HepG2 (cell line): Measurements from ENCODE around the gene AAMP. TPM values are rescaled to one million over a fixed set of nuclear protein-coding genes. Genes with fewer than 3 reads are reported as not detected.
A peak's percentile ranks its signal among the peaks of the same experiment; 100 is the strongest.

Experiments
- DBP ChIP-seq: sonication (generic); formaldehyde crosslinking; IDR thresholded peaks from 2 replicates; pipeline ENCODE4 v1.4.0; 2020; ENCODE audit warnings: missing genetic modification reagents; ENCODE audit errors: not compliant biosample characterization
- FOXP1 ChIP-seq, 2 experiments: fragments of 450-650 bp in 1 of 2; IDR thresholded peaks; 2 replicates each; pipeline ENCODE4 v1.6.1; 2017 to 2018; ENCODE audit warnings: antibody characterized with exemption in 1 of 2
- HDAC1 ChIP-seq: sonication (generic); formaldehyde crosslinking; IDR thresholded peaks from 2 replicates; pipeline ENCODE4 v1.5.1; 2020; ENCODE audit warnings: mild to moderate bottlenecking, missing genetic modification reagents
- ISX ChIP-seq: sonication (generic); formaldehyde crosslinking; conservative IDR thresholded peaks from 2 replicates; pipeline ENCODE4 v1.5.0; 2020; ENCODE audit warnings: missing genetic modification reagents
- LCORL ChIP-seq, 2 experiments: fragments of 450-650 bp in 1 of 2; sonication (generic) in 1 of 2; formaldehyde crosslinking in 1 of 2; IDR thresholded peaks; 2 replicates each; pipeline versions ENCODE4 v1.5.0 to v1.6.1; 2017 to 2020; ENCODE audit warnings: antibody characterized with exemption in 1 of 2, missing genetic modification reagents in 1 of 2
- MYNN ChIP-seq: sonication (generic); formaldehyde crosslinking; IDR thresholded peaks from 2 replicates; pipeline ENCODE4 v1.4.0; 2020; ENCODE audit warnings: mild to moderate bottlenecking, low read depth, missing genetic modification reagents
- NFIC ChIP-seq: IDR thresholded peaks from 2 replicates; pipeline ENCODE4 v1.6.1; 2012; ENCODE audit warnings: mild to moderate bottlenecking, low read length, inconsistent platforms
- NR1H2 ChIP-seq: sonication (generic); formaldehyde crosslinking; IDR thresholded peaks from 2 replicates; pipeline ENCODE4 v1.8.1; 2022; ENCODE audit warnings: low read depth, missing genetic modification reagents, borderline replicate concordance
- PHF5A ChIP-seq: IDR thresholded peaks from one replicate; pipeline ENCODE4 v1.6.1; 2018; ENCODE audit warnings: low read depth, missing genetic modification reagents; ENCODE audit not compliant: unreplicated experiment
- POGK ChIP-seq: sonication (generic); formaldehyde crosslinking; conservative IDR thresholded peaks from 2 replicates; pipeline ENCODE4 v1.8.0; 2022; ENCODE audit warnings: mild to moderate bottlenecking, moderate library complexity, missing genetic modification reagents
- PREB ChIP-seq: sonication (generic); formaldehyde crosslinking; IDR thresholded peaks from 2 replicates; pipeline ENCODE4 v1.4.0; 2020; ENCODE audit warnings: missing genetic modification reagents
- RBFOX2 ChIP-seq: fragments of 200-400 bp; formaldehyde crosslinking; IDR thresholded peaks from 2 replicates; pipeline ENCODE4 v1.6.1; 2017; ENCODE audit warnings: low read depth, mild to moderate bottlenecking, low read length
- SATB2 ChIP-seq: sonication (generic); formaldehyde crosslinking; IDR thresholded peaks from 2 replicates; pipeline ENCODE4 v1.5.0; 2020; ENCODE audit warnings: missing genetic modification reagents
- SMARCE1 ChIP-seq: fragments of 450-650 bp; IDR thresholded peaks from 2 replicates; pipeline ENCODE4 v1.6.1; 2017; ENCODE audit warnings: borderline replicate concordance
- SRY ChIP-seq: sonication (generic); formaldehyde crosslinking; IDR thresholded peaks from 2 replicates; pipeline ENCODE4 v1.8.0; 2022; ENCODE audit warnings: mild to moderate bottlenecking, missing genetic modification reagents
- ZNF160 ChIP-seq: sonication (generic); formaldehyde crosslinking; IDR thresholded peaks from 2 replicates; pipeline ENCODE4 v1.8.0; 2022; ENCODE audit warnings: mild to moderate bottlenecking, inconsistent platforms, missing genetic modification reagents
- ZNF354B ChIP-seq: sonication (generic); formaldehyde crosslinking; IDR thresholded peaks from 2 replicates; pipeline ENCODE4 v1.8.0; 2022; ENCODE audit warnings: mild to moderate bottlenecking, missing genetic modification reagents
- ZNF446 ChIP-seq: sonication (generic); formaldehyde crosslinking; IDR thresholded peaks from 2 replicates; pipeline ENCODE4 v1.5.0; 2020; ENCODE audit warnings: mild to moderate bottlenecking, missing genetic modification reagents
- ZNF552 ChIP-seq: sonication (generic); formaldehyde crosslinking; IDR thresholded peaks from 2 replicates; pipeline ENCODE4 v1.9.0; 2022; ENCODE audit warnings: missing genetic modification reagents, mild to moderate bottlenecking, borderline replicate concordance
- ZNF709 ChIP-seq: sonication (generic); formaldehyde crosslinking; IDR thresholded peaks from 2 replicates; pipeline ENCODE4 v1.5.0; 2020; ENCODE audit warnings: mild to moderate bottlenecking, missing genetic modification reagents
- ZNF773 ChIP-seq: sonication (generic); formaldehyde crosslinking; IDR thresholded peaks from 2 replicates; pipeline ENCODE4 v1.4.0; 2020; ENCODE audit warnings: missing genetic modification reagents, borderline replicate concordance
- ZNF891 ChIP-seq: sonication (generic); formaldehyde crosslinking; IDR thresholded peaks from 2 replicates; pipeline ENCODE4 v1.5.0; 2020; ENCODE audit warnings: mild to moderate bottlenecking, missing genetic modification reagents
- polyA plus RNA-seq, 8 experiments: library from polyadenylated mRNA; depleted of rRNA in 3 of 8; stranded (reverse) in 7 of 8; unstranded in 1 of 8; fragments of >200 nt; fragmentation: Illumina TruSeq in 4 of 8; extraction: Trizol in 4 of 8; gene quantifications; 2 replicates each; pipeline versions ENCODE4 v1.2.1 to v1.2.3, GENCODE V29; 2011 to 2016; ENCODE audit warnings: low read depth in 4 of 8, missing spikeins in 1 of 8, mixed read lengths in 1 of 8; ENCODE audit not compliant: insufficient read depth in 1 of 8
- total RNA-seq, 5 experiments: library from RNA; depleted of rRNA; stranded (reverse); fragments of >200 nt; fragmentation: Illumina TruSeq; extraction: Trizol; gene quantifications; 2 replicates each; pipeline ENCODE4 v1.2.3, GENCODE V29; 2016; ENCODE audit warnings: low read depth in 1 of 5

AAMP gene
- total and polyA plus RNA-seq, 2 of the 13 experiments (the other 11 are each of a cell fraction or from before 2014, with no cell fraction given): 110 to 186 TPM

- TF ChIP-seq PREB (CRISPR knock-in tag): no peak
- no peak for TF ChIP-seq FOXP1 (IDR thresholded peaks at IDR 0.05)
- TF ChIP-seq FOXP1 (CRISPR knock-in tag; IDR thresholded peaks at IDR 0.05): peak; percentile 19; the same call in 1 of the 2 replicates
- no peak for TF ChIP-seq ZNF552
- no peak for TF ChIP-seq SATB2 (CRISPR knock-in tag)
- TF ChIP-seq ZNF891 (CRISPR knock-in tag): no peak
- TF ChIP-seq ZNF160 (CRISPR knock-in tag): no peak
- no peak for TF ChIP-seq DBP (CRISPR knock-in tag)
- TF ChIP-seq ZNF773 (CRISPR knock-in tag): no peak
- TF ChIP-seq HDAC1: peak; percentile 44; the same call in 1 of the 2 replicates
- no peak for TF ChIP-seq SMARCE1
- no peak for TF ChIP-seq ZNF354B (CRISPR knock-in tag)
- no peak for TF ChIP-seq LCORL (IDR thresholded peaks at IDR 0.05)
- TF ChIP-seq LCORL (CRISPR knock-in tag; IDR thresholded peaks at IDR 0.05): no peak
- no peak for TF ChIP-seq SRY (CRISPR knock-in tag)
- no peak for TF ChIP-seq POGK (CRISPR knock-in tag)
- no peak for TF ChIP-seq NR1H2 (CRISPR knock-in tag)
- no peak for TF ChIP-seq ZNF446 (CRISPR knock-in tag)
- no peak for TF ChIP-seq MYNN
- TF ChIP-seq NFIC: 0 out of 2 replicates have a peak, but pooled peaks have one; percentile 46
- TF ChIP-seq PHF5A: no peak
- no peak for TF ChIP-seq ZNF709 (CRISPR knock-in tag)
- TF ChIP-seq ISX (CRISPR knock-in tag): no peak
- TF ChIP-seq RBFOX2: no peak
Observed at GRCh38 chr2:218245214-218245613, 24.7 kb downstream of the AAMP start (continued).
